ENCODE data around the gene DCAF7.

DCAF7 gene

GRCh38 chr17:63516910-63517824, 33.1 kb upstream of the DCAF7 start:
- no peak overlapping the region for H3K4me2 ChIP-seq (ENCODE audit: low read depth, low read length)
- H3K9me3 ChIP-seq (replicated peaks; ENCODE audit: insufficient read depth, low read length): no peaks in the 10 kb centered on the region
- H3K27me3 ChIP-seq (replicated peaks; ENCODE audit: insufficient read depth, low read length): peaks cover 34% of the 10 kb centered on the region
- no peaks in the 10 kb centered on the region for H3K9me2 ChIP-seq (replicated peaks; ENCODE audit: insufficient read depth, low read length)
- H3K4me3 ChIP-seq (ENCODE audit: low read length): no peak overlapping the region
- TF ChIP-seq EZH2phosphoT487 (IDR thresholded peaks at IDR 0.05; ENCODE audit: low read length): no peak
- no peak for TF ChIP-seq EZH2 (optimal IDR thresholded peaks at IDR 0.05; ENCODE audit: low read depth, low read length)
- TF ChIP-seq CTCF (IDR thresholded peaks at IDR 0.05; ENCODE audit: low read length): no peak
- no peak overlapping the region for H2AFZ ChIP-seq (ENCODE audit: low read length)
- no peak overlapping the region for H3K9ac ChIP-seq (ENCODE audit: low read length)
- H3K27ac ChIP-seq (ENCODE audit: low read length): no peak overlapping the region
- H3F3A ChIP-seq (ENCODE audit: insufficient read depth, low read length): no peaks in the 10 kb centered on the region
- DNase-seq: no peak
- H4K20me1 ChIP-seq (ENCODE audit: insufficient read depth, low read length): no peaks in the 10 kb centered on the region
- no peaks in the 10 kb centered on the region for H3K36me3 ChIP-seq (replicated peaks; ENCODE audit: insufficient read depth, low read length)
- H3K4me1 ChIP-seq (ENCODE audit: low read length): no peaks in the 10 kb centered on the region
- no peaks in the 10 kb centered on the region for H3K79me2 ChIP-seq (ENCODE audit: low read length)

DNA sequence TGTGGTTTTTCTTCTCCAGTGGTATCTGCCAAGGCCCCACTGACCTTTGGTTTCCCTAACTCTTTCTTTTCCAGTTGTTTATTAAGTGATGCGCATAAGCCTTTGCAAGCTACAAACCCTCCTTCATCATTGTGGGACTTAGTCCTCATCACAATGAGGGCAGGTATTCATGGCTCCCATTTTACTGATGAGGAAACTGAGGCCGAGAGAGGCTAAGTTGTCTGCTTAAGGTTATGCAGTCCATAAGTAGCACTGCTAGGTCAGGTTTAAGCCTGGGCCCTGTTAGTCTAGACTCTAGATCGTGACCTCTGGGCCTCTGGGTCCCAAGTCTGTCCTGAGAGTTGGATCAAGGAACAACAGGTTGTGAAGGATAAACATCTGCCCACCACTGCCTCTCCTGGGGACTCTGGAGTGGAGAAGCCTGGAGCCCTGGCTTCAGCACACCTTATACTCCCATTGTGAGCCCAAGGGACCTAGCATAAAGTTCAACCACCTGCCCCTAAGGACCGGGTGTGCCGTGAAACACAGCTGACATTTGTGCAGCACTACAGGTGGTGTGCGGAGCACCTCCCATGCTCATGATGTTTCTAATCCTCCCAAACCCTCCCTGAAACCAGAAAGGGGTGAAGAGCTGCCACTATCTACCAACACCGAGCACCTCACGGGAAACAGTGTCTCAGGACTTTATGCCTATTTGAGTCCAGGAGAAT, 32.3 kb upstream of the DCAF7 start:
- Histone ChIP-seq H3K4me3 (ENCODE audit: low read length) (no peak overlapping the region), H3F3A (ENCODE audit: insufficient read depth, low read length) (no peaks in the 10 kb centered on the region), H3K27me3 (replicated peaks; ENCODE audit: insufficient read depth, low read length) (peaks cover 34% of the 10 kb centered on the region), H3K27ac (ENCODE audit: low read length) (no peak overlapping the region), H3K9me2 (replicated peaks; ENCODE audit: insufficient read depth, low read length) (no peaks in the 10 kb centered on the region), H3K36me3 (replicated peaks; ENCODE audit: insufficient read depth, low read length) (no peaks in the 10 kb centered on the region), H3K9me3 (replicated peaks; ENCODE audit: insufficient read depth, low read length) (no peaks in the 10 kb centered on the region), H4K20me1 (ENCODE audit: insufficient read depth, low read length) (no peaks in the 10 kb centered on the region), H3K4me2 (ENCODE audit: low read depth, low read length) (no peak overlapping the region), H2AFZ (ENCODE audit: low read length) (no peak overlapping the region), H3K4me1 (ENCODE audit: low read length) (no peaks in the 10 kb centered on the region), H3K79me2 (ENCODE audit: low read length) (no peaks in the 10 kb centered on the region), H3K9ac (ENCODE audit: low read length) (no peak overlapping the region)
- no peak for TF ChIP-seq CTCF (IDR thresholded peaks at IDR 0.05; ENCODE audit: low read length)
- no peak for DNase-seq

DNA sequence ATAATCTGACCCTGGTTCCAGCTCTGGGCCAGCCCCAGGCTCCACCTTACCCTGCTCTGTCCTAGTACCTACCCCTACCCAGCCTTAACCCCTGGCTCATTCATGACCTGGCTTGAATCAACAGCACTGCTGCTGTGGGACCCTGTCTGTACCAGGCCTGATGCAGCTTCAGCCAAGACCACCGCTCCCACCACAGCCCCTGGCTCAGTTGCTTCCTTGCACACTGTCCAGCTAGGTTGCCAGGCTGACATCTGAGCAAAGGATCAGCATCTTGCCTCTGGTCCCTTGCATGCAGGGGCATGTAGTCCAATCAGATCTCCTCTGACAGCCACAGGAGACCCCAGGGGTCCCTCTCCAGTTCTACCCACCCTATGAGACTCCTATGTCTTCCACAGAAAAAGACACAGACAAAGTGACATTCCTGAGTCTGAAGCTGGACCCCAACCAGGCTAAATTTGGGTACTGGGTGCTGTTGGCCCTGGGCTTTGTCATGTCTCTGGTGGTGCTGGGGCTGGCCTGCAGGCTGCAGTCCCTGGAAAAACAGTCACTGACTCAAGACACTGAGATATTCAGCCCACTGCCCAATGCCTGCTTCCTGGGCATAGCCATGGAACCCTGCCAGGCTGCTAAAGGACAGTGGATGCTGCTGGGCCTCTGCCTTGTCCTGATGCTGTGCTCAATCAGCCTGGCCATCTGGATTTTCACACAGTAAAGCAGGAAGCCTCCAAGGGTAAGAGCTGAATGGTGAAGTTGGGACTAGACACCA, 31.0 kb upstream of the DCAF7 start:
- no peak for DNase-seq
- Histone ChIP-seq H4K20me1 (ENCODE audit: insufficient read depth, low read length) (no peaks in the 10 kb centered on the region), H3K4me3 (ENCODE audit: low read length) (no peak overlapping the region), H3K4me2 (ENCODE audit: low read depth, low read length) (no peak overlapping the region), H3K9me3 (replicated peaks; ENCODE audit: insufficient read depth, low read length) (no peaks in the 10 kb centered on the region), H3F3A (ENCODE audit: insufficient read depth, low read length) (no peaks in the 10 kb centered on the region), H2AFZ (ENCODE audit: low read length) (no peak overlapping the region), H3K36me3 (replicated peaks; ENCODE audit: insufficient read depth, low read length) (no peaks in the 10 kb centered on the region), H3K4me1 (ENCODE audit: low read length) (no peaks in the 10 kb centered on the region), H3K79me2 (ENCODE audit: low read length) (no peaks in the 10 kb centered on the region), H3K9me2 (replicated peaks; ENCODE audit: insufficient read depth, low read length) (no peaks in the 10 kb centered on the region), H3K27ac (ENCODE audit: low read length) (no peak overlapping the region), H3K27me3 (replicated peaks; ENCODE audit: insufficient read depth, low read length) (peaks cover 38% of the 10 kb centered on the region), H3K9ac (ENCODE audit: low read length) (no peak overlapping the region)
- no peak for TF ChIP-seq EZH2phosphoT487 (IDR thresholded peaks at IDR 0.05; ENCODE audit: low read length)
- no peak for TF ChIP-seq EZH2 (optimal IDR thresholded peaks at IDR 0.05; ENCODE audit: low read depth, low read length)
- no peak for TF ChIP-seq CTCF (IDR thresholded peaks at IDR 0.05; ENCODE audit: low read length)

Measured in MM.1S (cell line).